Measurements from ENCODE around the gene DBP.

Gene DBP

GRCh38 chr19:48625891-48626327 is 11.3 kb downstream of the DBP start:
- DNase-seq (ENCODE audit: low read depth): no peak
- TF ChIP-seq, protein P1, sequence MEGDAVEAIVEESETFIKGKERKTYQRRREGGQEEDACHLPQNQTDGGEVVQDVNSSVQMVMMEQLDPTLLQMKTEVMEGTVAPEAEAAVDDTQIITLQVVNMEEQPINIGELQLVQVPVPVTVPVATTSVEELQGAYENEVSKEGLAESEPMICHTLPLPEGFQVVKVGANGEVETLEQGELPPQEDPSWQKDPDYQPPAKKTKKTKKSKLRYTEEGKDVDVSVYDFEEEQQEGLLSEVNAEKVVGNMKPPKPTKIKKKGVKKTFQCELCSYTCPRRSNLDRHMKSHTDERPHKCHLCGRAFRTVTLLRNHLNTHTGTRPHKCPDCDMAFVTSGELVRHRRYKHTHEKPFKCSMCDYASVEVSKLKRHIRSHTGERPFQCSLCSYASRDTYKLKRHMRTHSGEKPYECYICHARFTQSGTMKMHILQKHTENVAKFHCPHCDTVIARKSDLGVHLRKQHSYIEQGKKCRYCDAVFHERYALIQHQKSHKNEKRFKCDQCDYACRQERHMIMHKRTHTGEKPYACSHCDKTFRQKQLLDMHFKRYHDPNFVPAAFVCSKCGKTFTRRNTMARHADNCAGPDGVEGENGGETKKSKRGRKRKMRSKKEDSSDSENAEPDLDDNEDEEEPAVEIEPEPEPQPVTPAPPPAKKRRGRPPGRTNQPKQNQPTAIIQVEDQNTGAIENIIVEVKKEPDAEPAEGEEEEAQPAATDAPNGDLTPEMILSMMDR (IDR thresholded peaks at IDR 0.05; ENCODE audit: low read length, missing control alignments): no peak
- H3K4me3 ChIP-seq (replicated peaks; ENCODE audit: low read depth, low read length): no peak overlapping the region

DNA sequence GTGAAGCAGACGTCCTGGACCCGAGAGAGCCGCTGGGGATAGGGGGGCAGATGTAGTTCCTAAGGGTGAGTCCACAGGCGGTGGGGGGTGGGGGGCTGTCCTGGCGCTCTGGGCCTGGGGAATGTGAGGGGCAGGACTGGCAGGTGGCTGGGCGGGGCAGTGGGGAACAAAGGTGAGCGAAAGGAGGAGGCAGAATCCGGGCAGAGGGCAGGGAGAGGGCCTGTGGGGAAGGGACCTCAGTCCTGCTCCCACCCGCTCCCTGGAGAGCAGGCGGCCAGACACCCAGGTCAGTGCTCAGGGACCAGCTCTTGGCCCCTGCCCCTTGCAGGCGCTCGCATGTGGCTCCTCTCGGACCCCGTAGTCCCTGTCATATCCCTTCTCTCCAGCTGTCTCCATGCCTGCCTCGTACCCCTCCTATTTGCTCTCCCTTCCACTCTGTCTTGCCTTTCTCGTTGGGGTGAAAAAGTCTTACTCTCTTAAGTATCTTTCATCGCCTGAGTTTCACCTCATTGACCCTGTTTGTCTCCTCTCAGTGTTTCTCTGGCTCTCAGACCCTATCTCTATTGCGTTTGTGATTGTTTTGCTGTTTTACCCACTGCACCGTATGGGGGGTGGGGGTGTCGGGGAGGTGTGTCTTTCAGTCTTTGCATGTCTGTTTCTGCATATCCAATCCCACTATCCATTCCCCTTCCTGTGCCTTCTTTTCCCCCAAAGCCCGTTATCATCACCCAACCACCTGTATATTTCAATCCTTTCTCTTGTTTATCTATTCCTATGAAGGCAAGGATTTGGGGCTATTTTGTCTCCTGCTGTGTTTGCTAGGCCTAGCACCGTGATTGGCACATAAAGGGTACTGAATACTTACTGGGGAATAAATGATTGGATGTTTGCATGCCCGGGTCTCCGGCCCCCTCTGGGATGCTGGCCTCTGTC is 12.1 kb downstream of the DBP start:
- no peak for DNase-seq (ENCODE audit: low read depth)
- TF ChIP-seq, protein P1 (IDR thresholded peaks at IDR 0.05; ENCODE audit: low read length, missing control alignments): no peak
- peak overlapping the region; percentile 64 for H3K4me3 ChIP-seq (replicated peaks; ENCODE audit: low read depth, low read length)

GRCh38 chr19:48624067-48624594 is 13.0 kb downstream of the DBP start:
- H3K4me3 ChIP-seq (replicated peaks; ENCODE audit: low read depth, low read length): peak overlapping the region; percentile 64
- TF ChIP-seq, protein P1 (IDR thresholded peaks at IDR 0.05; ENCODE audit: low read length, missing control alignments): no peak
- DNase-seq (ENCODE audit: low read depth): peak; percentile 98

DNA sequence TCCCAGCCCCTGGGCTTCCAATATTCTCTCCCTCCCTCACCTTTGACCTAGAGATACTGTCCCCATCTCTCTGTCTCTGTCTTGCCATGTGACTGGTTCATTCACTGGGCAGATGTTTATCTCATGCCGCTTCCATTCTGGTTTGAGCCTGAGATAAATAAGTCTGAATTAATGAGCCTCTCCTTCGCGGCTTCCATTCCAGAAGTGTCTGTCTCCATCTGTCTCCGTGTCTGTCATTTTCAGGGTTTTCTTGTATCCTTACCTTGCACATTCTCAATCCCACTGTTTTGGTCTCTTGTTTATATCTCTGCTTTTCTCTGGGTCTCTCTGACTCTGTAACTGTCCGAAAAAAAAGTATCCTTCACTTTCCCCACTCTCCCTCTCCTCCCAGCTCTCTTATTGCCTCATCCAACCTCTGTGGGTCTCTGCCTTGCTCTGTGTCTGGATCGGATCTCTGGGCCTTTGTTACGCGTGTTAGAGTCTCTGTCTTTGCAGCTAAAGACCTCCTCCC is 13.6 kb downstream of the DBP start:
- peak overlapping the region; percentile 47 for H3K4me3 ChIP-seq (replicated peaks; ENCODE audit: low read depth, low read length)
- TF ChIP-seq, protein P1 (IDR thresholded peaks at IDR 0.05; ENCODE audit: low read length, missing control alignments): no peak
- DNase-seq (ENCODE audit: low read depth): no peak

GRCh38 chr19:48619692-48620585 is 17.2 kb downstream of the DBP start:
- DNase-seq (ENCODE audit: low read depth): no peak
- peak overlapping the region; percentile 100 for H3K4me3 ChIP-seq (replicated peaks; ENCODE audit: low read depth, low read length)
- TF ChIP-seq, protein P1 (IDR thresholded peaks at IDR 0.05; ENCODE audit: low read length, missing control alignments): no peak

GRCh38 chr19:48618916-48619691 is 18.1 kb downstream of the DBP start, which contains the start of the genes RPL18 and SPHK2:
Gene RPL18, minus strand, starts transcription at chr19:48619178. Its CDS starts 35 bp downstream, at chr19:48619143.
Gene SPHK2, plus strand, starts transcription at chr19:48619506. Its CDS starts 1,009 bp downstream, at chr19:48620515.
- peak within 1 kb of the TSS; percentile 100 for H3K4me3 ChIP-seq (replicated peaks; ENCODE audit: low read depth, low read length)
- DNase-seq (ENCODE audit: low read depth): peak; percentile 100
- TF ChIP-seq, protein P1 (IDR thresholded peaks at IDR 0.05; ENCODE audit: low read length, missing control alignments): no peak
